HG03469 (cell line): ENCODE measurements around the gene HIRIP3.
A peak's percentile ranks its signal among the peaks of the same experiment; 100 is the strongest.
"Not testable (repeated sequence)": the region's sequence is repeated elsewhere in the genome, so short reads cannot be mapped to it uniquely, and the experiment has no call there.

Experiments
- ATAC-seq: cut with Tn5 transposase; IDR thresholded peaks from one replicate; pipeline ENCODE4 v1.9.1; 2021; ENCODE audit warnings: mild to moderate bottlenecking, moderate library complexity, moderate number of reproducible peaks; ENCODE audit not compliant: unreplicated experiment

HIRIP3 gene

DNA sequence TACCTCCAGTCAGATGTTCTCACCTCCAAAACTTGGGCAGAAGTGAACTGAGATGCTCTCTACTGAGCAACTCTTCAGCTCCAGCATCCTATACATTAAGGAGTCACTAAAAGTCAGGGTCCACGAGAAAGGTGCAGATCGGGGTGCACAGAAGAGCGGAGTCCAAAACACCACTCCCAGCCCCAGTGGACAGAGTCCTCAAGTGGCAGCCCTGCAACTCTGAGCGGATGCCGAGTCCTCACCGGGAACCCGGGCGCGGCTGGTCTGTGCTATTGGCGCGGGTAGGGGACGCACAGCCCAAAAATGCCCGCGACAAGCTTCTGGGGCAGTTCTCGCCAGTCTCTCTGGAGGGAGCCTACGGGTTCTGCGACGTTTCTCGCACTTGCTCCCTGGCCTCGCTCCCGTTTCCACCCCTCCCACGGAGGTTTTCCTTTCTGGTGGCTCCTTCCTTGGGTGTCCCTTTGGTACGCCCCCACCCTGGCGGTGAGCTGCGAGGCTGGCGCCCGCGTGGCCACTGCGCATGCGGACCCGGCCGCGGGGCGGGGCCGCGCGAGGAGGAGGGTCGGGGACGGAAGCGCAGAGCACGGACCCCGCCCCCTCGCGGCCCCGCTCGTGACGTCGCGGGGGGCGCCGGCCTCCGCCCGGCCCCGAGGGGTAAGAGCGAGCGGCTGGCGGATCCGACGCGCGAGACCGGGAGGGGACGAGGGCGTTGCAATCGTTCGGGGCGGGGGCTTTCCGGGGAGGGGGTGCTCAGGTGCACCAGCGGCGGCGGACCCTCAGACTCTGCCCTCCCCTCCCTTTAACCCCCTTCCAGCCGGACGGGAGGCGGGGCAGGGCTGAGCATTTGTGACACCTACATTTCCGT is 33.7 kb downstream of the HIRIP3 start, which contains the start of gene TMEM219:
Gene TMEM219 (plus strand): TSS at position 601 of the 865 bp plus-strand sequence. CDS start 1,065 bp downstream, outside the sequence.
- peak; percentile 77 for ATAC-seq

GRCh38 chr16:29961127-29961478 is 34.3 kb downstream of the HIRIP3 start:
- no peak for ATAC-seq

- ATAC-seq = not testable (repeated sequence)
These were observed 35.6 kb downstream of the HIRIP3 start for GRCh38 chr16:29959821-29960220.

GRCh38 chr16:29959293-29959692 is 36.1 kb downstream of the HIRIP3 start:
- ATAC-seq = no peak

DNA sequence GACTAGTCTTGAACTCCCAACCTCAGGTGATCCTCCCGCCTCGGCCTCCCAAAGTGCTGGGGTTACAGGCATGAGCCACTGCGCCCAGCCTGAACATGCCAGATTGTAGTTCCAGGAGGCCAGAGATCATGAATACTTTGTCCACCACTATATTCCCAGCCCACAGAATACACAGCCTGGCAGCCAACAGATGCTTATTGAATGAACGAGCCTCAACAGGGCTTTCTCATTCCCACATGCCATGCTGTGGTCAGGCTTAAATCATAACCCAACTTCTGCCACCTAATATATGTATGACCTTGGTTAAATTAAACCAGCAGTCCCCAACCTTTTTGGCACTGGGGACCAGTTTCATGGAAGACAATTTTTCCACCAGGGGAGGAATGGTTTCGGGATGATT is 36.7 kb downstream of the HIRIP3 start:
- ATAC-seq = no peak

- ATAC-seq = no peak
These were observed 43.6 kb downstream of the HIRIP3 start for GRCh38 chr16:29951625-29952365.

- ATAC-seq = no peak
These were observed 44.5 kb downstream of the HIRIP3 start for GRCh38 chr16:29950806-29951461.

DNA sequence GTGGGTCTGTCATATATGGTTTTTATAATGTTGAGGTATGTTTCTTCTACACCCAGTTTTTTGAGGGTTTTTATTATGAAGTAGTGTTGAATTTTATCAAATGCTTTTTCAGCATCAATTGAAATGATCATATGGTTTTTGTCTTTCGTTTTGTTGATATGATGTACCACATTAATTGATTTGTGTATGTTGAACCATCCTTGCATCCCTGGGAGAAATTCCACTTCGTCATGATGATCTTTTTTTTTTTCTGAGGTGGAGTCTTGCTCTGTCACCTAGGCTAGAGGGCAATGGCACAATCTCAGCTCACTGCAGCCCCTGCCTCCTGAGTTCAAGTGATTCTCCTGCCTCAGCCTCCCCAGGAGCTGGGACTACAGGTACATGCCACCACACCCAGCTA is 47.5 kb downstream of the HIRIP3 start:
- no peak for ATAC-seq

DNA sequence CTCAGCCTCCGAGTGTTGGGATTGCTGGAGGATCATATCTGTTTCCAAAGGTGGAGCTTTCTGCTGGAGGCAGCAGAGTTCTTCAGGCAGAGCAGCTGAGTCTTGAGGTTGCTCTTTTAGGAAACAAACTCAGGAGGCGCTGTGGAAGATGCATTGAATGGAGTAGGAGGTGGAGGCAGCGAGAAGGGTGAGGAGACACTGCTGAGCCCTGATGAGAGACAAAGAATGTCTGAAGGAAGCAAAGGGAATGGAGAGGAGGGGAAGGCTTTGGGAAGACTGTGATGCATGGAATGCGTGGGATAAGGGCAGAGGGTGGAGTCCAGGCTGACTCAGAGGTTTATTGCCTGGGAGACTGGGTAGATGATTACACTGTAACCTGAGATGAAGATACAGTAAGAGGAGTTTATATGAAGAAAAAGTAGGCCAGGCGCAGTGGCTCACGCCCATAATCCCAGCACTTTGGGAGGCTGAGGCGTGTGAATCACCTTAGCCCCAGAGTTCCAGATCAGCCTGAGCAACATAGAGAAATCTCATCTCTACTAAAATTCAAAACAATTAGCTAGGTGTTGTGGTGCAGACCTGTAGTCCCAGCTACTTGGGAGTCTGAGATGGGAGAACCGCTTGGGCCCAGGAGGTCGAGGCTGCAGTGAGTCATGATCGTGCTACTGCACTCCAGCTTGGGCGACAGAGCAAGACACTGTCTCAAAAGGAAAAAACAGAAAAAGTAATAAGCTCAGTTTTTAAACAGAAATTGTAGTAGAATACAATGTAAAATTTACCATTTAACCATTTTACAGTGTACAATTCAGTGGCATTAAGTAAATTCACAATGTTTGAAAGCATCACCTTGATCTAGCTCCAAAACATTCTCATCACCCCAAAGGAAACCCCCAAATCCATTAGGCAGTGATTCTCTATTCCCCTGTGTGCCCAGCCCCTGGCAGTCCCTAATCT is 51.3 kb downstream of the HIRIP3 start:
- ATAC-seq = no peak
